ENCODE measurements around the gene TRAPPC2. TPM values are rescaled to one million over a fixed set of nuclear protein-coding genes. Genes with fewer than 3 reads are reported as not detected.
A peak's percentile ranks its signal among the peaks of the same experiment; 100 is the strongest.

Gene TRAPPC2
- total RNA-seq, 1 experiment from 2014 or later: 11.4 TPM

- Histone ChIP-seq H3K4me3 (ENCODE audit: low read depth in 2 of 2, low read length in 2 of 2) (no peak overlapping the region), H3K4me1 (ENCODE audit: control insufficient read depth, insufficient read depth, low read length) (no peaks in the 10 kb centered on the region), H3K36me3 (ENCODE audit: control insufficient read depth, insufficient read depth, low read length) (peaks cover 2% of the 10 kb centered on the region; the same call in 1 of the 2 replicates), H3K9me3 (ENCODE audit: control insufficient read depth, insufficient read depth, low read depth, low read length) (no peaks in the 10 kb centered on the region), H3K27me3 (ENCODE audit: control insufficient read depth, insufficient read depth, low read length) (no peaks in the 10 kb centered on the region), H3K27ac (ENCODE audit: low read length) (no peak overlapping the region)
- no TSS peak for BruUV-seq (replicated peaks)
- ChIA-PET POLR2A (no interaction called here), CTCF (interaction anchor here (0.5 kb wide), 1 partner anchor 83 kb away, joined by 6 read pairs; no protein-coding TSS in a partner anchor)
- ATAC-seq (no peak), DNase-seq (ENCODE audit: low read depth, low spot score) (no peak)
- in situ Hi-C loops (cut with HindIII; ENCODE audit: low pct_unique_long_range_greater_than_20kb, low sequenced_read_pairs) (no loop called here), intact Hi-C loops (cut with micrococcal nuclease; ENCODE audit: unreplicated experiment) (no loop called here)
- TF ChIP-seq POLR2AphosphoS5 (IDR thresholded peaks at IDR 0.05; ENCODE audit: low read depth, low read length) (no peak), SIN3A (IDR thresholded peaks at IDR 0.05; ENCODE audit: borderline replicate concordance, insufficient read depth, low read depth, low read length) (no peak)
These were observed 8.2 kb upstream of the TRAPPC2 start for GRCh38 chrX:13742397-13743176.

DNA sequence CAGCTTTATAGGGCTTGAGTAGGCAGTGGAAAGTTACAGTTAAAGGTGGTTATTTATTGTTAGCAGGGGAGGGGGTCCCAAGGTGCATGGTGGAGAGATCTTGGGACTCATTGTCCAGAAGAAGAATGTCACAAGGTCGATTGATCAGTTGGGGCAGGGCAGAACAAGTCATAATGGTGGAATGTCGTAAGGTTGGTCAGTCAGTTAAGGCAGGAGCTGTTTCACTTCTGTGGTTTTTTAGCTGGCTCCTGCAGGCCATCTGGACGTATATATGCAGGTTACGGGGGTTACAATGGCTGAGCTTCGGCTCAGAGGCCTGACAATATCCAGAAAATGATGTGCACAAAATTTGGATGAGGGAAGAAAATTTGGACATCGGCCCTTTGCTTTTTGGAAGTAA, 7.3 kb upstream of the TRAPPC2 start:
- Histone ChIP-seq H3K4me3 (ENCODE audit: low read depth in 2 of 2, low read length in 2 of 2) (no peak overlapping the region), H3K27me3 (ENCODE audit: control insufficient read depth, insufficient read depth, low read length) (no peaks in the 10 kb centered on the region), H3K36me3 (ENCODE audit: control insufficient read depth, insufficient read depth, low read length) (peaks cover 2% of the 10 kb centered on the region; the same call in 1 of the 2 replicates), H3K4me1 (ENCODE audit: control insufficient read depth, insufficient read depth, low read length) (no peaks in the 10 kb centered on the region), H3K9me3 (ENCODE audit: control insufficient read depth, insufficient read depth, low read depth, low read length) (no peaks in the 10 kb centered on the region), H3K27ac (ENCODE audit: low read length) (no peak overlapping the region)
- intact Hi-C loops (cut with micrococcal nuclease; ENCODE audit: unreplicated experiment) (no loop called here), in situ Hi-C loops (cut with HindIII; ENCODE audit: low pct_unique_long_range_greater_than_20kb, low sequenced_read_pairs) (no loop called here)
- ATAC-seq: no peak
- CTCF ChIA-PET: no interaction called here
- no TSS peak for BruUV-seq (replicated peaks)
- no peak for TF ChIP-seq SIN3A (IDR thresholded peaks at IDR 0.05; ENCODE audit: borderline replicate concordance, insufficient read depth, low read depth, low read length)
- no peak for TF ChIP-seq CTCF (IDR thresholded peaks at IDR 0.05)
- TF ChIP-seq, protein P1, sequence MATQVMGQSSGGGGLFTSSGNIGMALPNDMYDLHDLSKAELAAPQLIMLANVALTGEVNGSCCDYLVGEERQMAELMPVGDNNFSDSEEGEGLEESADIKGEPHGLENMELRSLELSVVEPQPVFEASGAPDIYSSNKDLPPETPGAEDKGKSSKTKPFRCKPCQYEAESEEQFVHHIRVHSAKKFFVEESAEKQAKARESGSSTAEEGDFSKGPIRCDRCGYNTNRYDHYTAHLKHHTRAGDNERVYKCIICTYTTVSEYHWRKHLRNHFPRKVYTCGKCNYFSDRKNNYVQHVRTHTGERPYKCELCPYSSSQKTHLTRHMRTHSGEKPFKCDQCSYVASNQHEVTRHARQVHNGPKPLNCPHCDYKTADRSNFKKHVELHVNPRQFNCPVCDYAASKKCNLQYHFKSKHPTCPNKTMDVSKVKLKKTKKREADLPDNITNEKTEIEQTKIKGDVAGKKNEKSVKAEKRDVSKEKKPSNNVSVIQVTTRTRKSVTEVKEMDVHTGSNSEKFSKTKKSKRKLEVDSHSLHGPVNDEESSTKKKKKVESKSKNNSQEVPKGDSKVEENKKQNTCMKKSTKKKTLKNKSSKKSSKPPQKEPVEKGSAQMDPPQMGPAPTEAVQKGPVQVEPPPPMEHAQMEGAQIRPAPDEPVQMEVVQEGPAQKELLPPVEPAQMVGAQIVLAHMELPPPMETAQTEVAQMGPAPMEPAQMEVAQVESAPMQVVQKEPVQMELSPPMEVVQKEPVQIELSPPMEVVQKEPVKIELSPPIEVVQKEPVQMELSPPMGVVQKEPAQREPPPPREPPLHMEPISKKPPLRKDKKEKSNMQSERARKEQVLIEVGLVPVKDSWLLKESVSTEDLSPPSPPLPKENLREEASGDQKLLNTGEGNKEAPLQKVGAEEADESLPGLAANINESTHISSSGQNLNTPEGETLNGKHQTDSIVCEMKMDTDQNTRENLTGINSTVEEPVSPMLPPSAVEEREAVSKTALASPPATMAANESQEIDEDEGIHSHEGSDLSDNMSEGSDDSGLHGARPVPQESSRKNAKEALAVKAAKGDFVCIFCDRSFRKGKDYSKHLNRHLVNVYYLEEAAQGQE (IDR thresholded peaks at IDR 0.05; ENCODE audit: insufficient read depth in 1 of 2, low read depth in 2 of 2, low read length in 1 of 2): no peak
- no peak for TF ChIP-seq TCF7L2 (IDR thresholded peaks at IDR 0.05; ENCODE audit: low read depth, low read length)
- TF ChIP-seq POLR2AphosphoS5 (IDR thresholded peaks at IDR 0.05; ENCODE audit: low read depth, low read length): no peak
- no peak for DNase-seq (ENCODE audit: low read depth, low spot score)
- POLR2A ChIA-PET: no interaction called here

DNA sequence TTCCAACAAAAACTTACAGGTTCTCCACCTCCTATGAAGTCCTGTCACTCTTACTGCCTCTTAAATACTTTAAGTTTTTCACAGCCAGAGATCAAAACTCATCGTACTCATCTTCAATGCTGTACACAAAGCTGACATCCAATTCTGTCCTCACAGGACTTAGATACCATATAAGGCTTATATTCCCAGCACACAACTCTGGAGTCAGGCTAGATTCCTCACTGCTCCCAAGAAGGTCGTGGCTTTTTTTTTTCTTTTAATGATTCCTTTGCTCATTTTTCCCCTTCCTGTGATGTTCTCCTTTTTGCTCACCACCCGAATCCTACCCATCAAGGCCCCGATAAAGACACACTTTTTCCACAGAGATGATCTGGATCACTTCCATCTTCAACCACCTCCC, 914 bp downstream of the TRAPPC2 start:
- Histone ChIP-seq H3K36me3 (ENCODE audit: control insufficient read depth, insufficient read depth, low read length) (no peaks in the 10 kb centered on the region; the same call in 1 of the 2 replicates), H3K27me3 (ENCODE audit: control insufficient read depth, insufficient read depth, low read length) (no peaks in the 10 kb centered on the region), H3K4me1 (ENCODE audit: control insufficient read depth, insufficient read depth, low read length) (no peaks in the 10 kb centered on the region), H3K9me3 (ENCODE audit: control insufficient read depth, insufficient read depth, low read depth, low read length) (no peaks in the 10 kb centered on the region), H3K4me3 (ENCODE audit: low read depth in 2 of 2, low read length in 2 of 2) (peak overlapping the region; percentile 65 to 77), H3K27ac (ENCODE audit: low read length) (peak overlapping the region; percentile 75)
- intact Hi-C loops (cut with micrococcal nuclease; ENCODE audit: unreplicated experiment) (no loop called here), in situ Hi-C loops (cut with HindIII; ENCODE audit: low pct_unique_long_range_greater_than_20kb, low sequenced_read_pairs) (no loop called here)
- ChIA-PET POLR2A (no interaction called here), CTCF (no interaction called here)
- TF ChIP-seq POLR2AphosphoS5 (IDR thresholded peaks at IDR 0.05; ENCODE audit: low read depth, low read length) (no peak), TCF7L2 (IDR thresholded peaks at IDR 0.05; ENCODE audit: low read depth, low read length) (no peak), SIN3A (IDR thresholded peaks at IDR 0.05; ENCODE audit: borderline replicate concordance, insufficient read depth, low read depth, low read length) (no peak), CTCF (IDR thresholded peaks at IDR 0.05) (no peak)
- TF ChIP-seq, protein P1 (IDR thresholded peaks at IDR 0.05; ENCODE audit: insufficient read depth in 1 of 2, low read depth in 2 of 2, low read length in 1 of 2): no peak
- DNase-seq (ENCODE audit: low read depth, low spot score) (no peak), ATAC-seq (no peak)
- BruUV-seq (replicated peaks): TSS peak; percentile 77

Measured in Panc1 (cell line).